SKM-1 (cell line): ENCODE data around the gene LSP1.

Experiments used
- DNase-seq: peaks from one replicate; lab custom pipeline; 2025; ENCODE audit not compliant: unreplicated experiment; lab: John Stamatoyannopoulos, UW

LSP1 gene

DNA sequence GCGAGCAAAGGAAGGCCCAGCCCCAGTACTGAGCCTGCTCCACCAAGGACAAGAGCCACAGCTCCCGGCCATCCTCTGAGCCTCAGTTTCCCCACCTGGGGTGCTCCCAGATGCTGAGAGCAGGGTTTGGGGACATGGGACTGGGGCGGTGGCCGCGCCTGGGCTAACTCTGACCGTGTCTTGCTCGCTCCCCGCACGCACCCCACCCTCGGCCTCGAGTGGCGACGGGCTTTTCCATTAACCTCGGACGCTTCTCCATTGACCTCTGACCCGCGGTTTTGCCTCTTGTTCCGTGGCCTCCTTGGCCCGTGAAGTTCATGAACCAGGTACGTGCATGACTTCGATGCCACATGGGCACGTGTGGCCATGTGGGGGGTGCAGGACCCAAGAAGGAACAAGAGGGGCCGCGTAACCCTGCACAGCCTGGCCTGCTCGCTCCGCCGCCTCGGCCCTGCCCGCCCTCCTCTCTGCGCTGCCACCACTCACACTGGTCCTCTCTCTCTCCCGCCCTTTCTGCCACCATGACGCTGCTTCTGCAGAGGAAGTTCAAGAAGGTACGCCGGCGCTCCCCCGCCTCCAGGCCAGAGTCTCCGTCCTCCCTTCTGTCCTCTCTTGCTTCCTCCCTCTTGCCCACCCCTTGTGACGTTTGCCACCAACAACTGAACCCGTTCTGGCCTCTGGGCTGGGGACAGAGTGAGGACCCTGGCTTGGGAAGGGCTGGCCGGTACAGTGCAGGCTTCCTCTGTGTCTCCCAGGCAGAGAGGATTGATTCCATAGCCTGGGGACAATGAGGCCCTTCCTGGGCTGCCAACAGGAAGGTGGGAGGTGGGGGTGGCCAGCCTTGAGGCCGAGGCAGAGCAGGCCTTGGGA is 73.5 kb downstream of the LSP1 start:
- no peak for DNase-seq

DNA sequence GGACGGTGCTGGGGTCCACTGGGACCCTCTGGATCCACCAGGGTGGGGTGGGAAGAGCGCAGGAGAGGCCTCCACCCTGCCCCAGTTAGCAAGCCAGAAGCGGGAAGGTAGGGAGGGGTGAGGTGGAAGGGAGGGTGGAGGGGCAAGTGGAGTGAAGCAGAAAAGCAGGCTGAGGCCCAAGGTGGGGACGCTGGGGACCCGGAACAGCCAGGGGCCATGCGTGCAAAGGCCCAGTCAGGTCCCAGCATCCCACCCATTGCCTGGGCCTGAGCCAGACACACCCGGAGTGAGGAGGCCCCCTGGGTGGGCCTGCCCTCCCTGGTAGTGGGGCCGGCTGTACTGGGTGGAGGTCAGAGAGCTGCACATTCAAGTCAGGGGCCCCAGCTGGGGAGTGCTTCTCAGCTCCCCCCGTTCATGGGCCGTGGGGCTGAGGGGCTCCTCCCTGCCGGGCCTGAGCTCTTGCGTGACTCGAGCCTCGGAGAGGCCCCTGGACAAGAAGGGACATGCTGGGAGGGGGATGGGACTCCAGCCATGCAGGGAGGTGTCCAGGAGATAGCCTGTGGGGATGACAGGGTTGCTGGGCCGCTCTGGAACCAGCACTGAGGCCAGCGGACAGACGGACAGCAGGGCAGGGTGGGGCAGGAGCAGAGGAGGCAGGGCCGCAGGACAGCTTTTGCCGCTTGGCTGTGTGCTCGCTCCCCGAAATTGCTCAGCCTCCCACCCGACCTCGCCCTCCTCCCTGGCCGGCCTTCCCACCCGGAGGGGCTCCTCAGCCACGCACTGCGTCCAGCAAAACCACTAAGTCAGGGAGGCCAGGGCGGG is 74.4 kb downstream of the LSP1 start:
- no peak for DNase-seq

DNA sequence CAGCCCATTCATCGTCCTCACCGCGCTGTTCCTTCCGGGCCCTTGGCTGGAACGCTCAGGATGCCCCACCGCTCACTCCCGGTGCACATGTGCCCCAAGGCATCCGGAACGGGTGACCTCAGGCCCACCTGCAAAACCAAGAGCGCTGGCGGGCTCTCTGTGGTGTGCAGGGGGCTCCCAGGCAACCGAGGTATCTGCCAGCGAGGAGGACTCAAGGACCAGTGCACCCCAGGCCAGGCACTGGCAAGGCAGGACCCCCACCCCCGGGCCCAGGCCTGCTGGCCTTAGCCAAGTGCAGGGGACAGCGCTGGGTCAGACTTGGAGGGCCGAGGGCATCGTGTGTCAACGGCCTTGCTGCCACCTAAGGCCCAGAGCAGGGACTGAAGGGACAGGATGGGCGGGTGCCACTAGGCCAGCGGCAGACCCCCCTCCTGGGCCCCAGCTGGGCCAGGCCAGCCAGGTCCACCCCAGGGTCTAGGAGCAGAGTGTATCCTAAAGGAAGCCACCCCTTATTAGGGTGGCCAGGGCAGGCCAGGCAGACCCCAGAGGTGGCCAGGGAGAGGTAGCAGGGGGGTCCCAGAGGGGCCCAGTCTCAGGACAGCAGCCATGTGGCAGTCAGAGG is 75.1 kb downstream of the LSP1 start:
- no peak for DNase-seq

DNA sequence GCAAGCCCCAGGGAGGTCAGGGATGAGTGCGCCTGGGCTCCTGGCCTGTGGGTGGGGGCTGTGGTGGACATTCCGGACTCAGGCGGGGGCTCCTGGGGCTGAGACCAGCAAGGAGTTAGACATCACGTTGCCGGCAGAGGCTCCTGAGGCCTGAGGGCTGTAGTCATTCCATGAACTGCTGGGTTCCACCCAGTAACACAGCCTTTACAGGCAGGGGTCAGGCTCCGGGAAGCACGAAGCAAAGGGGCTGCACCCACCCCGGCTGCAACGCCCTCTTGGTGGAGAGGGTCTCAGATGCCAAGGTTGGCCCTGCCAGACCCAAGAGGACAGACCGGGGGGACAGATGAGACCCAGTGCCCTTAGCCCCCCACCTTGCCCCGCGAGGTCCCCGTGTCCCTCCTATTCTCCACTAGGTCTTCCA is 75.6 kb downstream of the LSP1 start:
- DNase-seq, result no peak

DNA sequence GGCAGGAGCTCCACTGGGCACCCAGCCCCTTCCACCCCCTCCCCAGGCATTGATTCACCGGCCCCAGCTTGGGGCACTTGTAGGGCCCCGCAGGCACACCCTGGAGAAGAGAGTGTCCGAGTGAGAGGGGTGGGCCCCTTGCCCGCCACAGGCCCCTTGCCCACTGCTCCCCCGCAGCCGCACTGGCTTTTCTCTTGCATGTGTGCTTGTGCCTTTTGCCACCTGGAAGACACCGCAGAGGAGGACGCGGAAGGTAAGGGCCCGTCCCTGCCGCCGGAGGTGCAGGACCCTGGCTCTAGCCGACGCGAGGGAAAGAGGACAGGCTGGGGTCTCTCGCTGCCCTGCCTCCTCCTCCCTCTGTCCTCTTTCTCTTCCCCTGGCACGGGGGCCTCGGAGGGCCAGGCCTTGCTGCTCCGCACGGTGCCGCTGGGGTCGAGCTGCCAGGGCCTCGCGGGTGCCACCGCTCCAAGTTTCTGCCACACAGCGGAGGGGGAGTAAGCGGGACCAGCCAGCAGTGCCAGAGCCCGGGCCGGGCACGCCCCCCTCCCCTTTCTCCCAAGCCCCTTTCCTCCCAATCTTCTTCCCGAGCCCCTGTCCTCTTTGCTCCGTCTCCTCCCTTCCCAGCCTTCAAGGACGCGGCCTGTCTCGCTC is 76.1 kb downstream of the LSP1 start:
- DNase-seq, result no peak

DNA sequence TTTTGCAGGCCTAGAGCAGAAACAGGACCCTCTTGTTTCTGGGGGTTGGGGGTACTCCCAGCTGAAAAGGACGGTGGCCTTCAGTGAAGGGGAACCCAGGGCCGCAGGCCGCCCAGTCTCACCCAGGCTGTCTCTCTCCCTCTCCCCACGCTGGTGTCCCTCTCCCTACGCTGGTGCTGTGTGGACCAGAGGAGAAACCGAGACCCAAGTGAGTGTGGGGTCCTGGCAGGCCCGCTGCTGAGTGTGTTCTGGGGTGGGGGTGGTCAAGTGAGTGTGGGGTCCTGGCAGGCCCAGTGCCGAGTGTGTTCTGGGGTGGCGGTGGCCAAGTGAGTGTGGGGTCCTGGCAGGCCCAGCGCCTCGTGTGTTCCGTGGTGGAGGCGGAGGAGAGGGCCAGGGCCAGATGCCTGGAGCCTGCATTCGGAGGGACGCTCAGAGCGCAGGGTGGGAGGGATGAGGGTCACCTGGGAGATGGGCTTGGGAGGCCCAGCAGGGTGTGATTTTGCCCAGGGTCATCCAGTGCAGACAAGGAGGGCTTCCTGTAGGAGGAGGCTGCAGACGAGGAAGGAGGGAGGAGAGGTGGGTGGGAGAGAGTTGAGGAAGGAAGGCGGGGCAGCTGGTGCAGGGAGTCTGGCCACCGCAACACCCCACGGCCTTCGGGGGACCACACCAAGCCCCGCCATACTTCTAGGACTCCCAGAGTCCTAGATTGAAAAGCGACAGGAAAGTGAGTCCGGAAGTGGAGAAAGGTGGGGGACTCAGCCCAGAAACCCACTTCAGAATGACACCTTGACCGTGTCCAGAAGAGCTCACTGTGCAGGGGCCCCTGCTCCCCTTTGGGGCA is 77.0 kb downstream of the LSP1 start:
- DNase-seq, result no peak

DNA sequence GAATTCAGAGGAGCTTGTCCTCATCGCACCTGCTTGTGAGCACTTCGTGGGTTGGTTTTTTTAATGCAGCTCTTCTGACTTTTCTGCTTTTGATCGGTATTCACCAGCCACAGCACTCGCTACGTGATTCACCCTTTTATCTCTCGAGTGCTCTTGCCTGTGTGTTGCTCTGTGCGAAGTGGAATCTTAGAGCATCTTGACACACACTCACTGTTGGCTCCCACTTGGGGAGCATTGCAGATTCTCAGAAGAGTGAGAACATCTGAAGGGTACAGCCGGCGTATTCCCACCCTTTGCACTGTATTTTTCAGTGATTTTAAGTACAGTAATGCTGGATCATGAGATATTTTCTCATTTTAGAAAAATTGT is 77.6 kb downstream of the LSP1 start:
- no peak for DNase-seq

DNA sequence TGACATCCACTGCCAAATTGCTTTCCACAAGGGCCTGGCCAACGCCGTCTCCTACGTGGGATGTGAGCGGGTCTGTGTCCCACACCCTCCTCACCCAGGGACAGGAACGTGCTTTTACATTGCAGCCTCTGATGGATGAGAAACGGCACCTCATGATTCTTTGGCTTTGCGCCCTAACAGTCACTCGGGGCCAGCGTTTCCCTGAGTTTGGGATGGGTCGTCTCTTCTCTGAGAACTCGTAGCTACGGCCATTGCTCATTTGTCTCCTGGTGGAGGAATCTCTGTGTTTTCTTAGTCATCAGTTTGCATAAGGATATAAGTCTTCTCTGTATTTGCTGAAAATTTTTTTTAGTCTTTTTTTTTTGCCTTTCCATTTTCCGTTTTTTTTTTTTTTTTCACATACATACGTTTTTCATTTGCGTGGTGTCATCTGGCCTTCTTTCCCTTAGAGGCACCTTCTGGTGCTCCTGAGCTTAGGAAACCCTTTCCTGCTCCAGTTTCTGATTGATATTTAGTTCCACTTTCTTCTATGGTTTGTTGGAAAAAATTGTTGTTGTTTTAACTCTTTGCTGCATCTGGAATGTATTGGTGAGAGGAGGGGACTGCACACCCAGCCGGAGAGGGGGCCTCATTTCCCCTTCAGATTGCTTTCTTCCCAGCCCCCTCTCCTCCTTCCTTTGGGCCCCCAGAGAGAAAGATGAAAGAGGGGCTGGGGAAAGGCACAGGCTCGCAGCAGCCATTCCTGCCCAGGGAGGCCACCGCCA is 78.6 kb downstream of the LSP1 start:
- DNase-seq, result no peak

DNA sequence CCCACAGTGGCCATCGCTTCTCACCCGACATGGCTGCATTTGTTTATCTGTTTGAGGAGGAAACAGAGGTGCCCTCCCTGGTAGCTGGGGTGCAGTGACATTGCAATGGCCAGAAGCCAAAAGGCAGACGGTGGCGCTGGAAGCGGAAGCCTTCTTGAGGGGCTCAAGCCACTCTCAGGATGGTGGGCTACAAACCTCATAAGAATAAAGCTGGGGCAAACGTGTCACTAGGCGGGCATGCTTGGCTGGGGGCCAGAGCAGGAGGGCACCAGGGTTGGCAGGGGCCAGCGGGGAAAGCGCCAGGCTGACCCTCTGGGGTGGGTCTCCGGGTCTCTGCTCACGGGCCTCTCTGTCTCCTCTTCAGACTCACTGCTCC is 79.2 kb downstream of the LSP1 start:
- no peak for DNase-seq

DNA sequence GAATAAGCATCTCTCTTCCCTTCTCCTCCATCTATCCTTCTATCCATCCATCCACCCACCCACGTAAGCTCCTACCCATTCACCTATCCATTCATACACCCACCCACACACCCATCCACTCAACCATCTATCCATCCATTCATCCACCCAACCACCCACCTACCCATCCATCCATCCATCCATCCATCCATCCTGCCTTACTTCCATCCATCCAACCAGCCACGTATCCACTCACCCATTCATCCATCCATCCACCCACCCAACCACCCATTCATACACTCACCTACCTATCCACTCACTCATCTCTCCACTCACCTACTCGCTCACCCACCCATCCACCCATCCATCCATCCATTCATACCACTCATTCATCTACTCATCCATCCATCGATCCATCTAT is 79.8 kb downstream of the LSP1 start:
- no peak for DNase-seq

DNA sequence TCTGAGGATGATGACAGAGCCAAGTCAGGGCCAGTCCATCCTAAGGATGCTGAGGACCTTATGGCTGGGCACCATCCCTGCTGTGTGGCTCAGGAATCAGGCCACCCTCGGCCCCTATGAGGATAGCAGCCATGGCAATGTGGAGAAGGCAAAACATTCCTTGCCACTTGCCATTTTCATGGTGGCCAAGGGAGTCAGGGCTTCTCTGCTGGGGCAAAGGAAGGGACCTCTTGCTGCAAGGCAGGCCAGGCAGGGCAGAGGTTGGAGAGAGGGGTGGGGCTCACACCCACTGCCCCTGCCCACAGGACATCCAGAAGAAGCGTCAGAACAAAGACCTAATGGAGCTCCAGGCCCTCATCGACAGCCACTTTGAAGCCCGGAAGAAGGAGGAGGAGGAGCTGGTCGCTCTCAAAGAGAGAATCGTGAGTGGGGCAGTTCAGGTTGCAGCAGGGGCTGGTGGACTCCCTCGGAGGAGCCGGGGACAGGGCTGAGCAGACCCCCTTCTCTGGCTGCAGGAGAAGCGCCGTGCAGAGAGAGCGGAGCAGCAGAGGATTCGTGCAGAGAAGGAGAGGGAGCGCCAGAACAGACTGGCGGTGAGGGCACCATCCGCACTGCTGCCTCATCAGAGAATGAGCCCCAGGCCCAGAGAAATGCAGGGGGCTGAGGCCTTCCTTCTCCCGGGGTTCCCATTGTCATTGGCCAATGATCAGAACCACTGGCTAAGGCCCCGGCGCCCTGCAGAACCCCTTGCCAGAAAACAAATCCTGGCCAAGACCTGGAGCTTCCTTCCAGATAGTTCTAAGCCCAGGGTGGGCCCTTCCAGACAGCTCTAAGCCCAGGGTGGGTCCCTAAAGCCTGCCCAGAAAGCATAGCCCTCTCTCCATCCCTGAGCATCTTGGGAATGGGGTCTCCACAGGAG is 80.8 kb downstream of the LSP1 start:
- no peak for DNase-seq

DNA sequence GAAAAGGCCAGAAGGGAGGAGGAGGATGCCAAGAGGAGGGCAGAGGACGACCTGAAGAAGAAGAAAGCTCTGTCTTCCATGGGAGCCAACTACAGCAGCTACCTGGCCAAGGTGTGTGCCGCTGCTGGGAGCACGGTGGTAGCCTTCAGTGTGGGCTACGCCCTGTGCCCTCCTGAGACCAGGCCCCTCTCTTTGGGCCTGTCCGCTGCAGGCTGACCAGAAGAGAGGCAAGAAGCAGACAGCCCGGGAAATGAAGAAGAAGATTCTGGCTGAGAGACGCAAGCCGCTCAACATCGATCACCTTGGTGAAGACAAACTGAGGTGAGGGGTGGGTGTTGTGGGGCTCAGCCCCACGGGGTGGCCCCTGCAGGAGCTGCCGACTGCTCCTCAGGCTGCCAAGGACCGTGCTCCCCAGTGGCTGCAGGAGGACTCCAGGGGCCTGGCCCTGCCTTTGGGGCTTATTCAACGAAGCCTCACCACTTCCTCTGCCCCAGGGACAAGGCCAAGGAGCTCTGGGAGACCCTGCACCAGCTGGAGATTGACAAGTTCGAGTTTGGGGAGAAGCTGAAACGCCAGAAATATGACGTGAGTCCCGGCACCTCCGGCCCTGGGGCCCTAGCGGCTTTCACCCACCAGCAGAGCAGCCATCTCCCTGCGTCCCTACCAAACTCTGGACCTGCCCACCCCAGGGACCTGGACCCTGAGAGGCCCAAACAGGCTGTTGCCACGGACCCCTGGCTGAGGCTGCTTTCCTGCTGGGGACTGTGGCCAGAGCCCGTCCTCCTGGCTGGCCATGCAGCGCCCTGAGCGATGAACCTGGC is 81.7 kb downstream of the LSP1 start:
- no peak for DNase-seq

DNA sequence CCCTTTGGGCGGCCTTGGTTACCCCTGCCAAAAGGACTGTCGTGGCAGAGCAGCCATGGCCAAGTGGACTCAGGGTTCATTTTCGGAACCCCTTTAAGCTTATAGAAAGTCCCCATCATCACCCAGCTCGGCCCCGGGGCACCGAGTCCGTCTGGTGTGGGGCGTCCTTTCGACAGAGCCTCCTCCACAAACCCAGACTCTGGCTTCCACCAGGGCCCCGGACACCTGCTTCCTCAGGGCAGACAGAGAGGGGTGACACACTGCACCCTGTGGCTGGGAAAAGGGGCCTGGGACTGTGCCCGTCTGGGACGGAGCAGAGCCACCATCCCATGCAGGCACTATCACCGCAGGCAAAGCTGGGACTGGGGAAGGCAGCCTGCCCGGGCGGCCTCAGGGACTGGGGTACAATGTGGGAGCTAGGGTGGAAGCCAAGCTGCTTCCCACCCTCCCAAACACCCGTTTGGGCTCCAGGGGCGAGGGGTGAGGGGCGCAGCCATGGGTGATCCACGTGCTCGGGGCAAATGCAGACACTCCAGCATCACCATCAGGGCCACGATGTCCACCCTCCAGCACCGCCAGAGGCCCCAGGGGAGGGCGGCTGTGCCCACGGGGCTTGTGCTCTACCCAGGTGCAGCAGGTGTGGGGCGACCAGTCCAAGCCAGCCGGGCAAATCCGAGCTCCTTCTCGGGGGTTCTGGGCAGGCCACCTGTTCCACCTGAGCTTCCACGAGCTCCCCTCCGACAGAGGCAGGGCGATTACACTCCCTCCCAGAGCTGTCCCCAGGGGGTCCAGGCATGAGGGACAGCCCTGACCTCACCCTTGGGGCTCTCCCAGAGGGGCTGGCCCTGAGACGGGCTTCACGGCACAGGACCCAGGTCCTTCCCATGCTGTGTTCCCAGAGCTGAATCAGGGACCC is 82.5 kb downstream of the LSP1 start:
- no peak for DNase-seq

DNA sequence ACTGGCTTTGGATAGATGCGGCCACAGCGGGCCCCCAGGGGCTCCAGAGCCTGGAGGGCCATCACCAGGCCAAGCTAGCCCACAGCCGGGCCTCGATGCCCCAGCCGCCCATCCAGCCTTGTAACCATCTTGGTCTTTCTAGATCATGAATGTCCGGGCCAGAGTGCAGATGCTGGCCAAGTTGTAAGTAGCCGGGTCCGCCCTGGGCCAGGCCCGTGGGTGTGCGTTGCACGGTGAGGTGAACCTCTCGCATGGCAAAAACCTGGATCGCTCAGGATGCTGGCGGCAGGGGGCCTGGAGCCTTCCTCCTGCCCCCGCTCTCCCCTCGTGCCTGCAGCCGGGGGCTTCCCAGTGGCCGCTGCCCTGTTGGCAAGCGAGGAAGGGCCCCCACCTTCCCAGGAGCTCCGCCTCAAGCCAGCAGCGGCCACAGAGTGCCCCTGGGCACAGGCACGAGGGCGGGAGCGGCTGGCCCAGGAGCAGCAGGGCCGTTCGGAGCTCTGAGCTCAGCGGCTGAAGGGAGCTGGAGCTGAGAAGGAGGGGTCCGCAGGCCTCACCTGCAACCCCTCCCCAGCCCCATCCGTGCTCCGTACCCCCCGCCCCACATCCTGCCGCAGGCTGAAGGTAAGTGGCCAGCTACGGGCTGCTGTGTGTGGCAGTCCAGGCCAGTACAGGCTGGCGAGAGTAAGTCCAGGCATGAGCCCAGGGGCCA is 83.3 kb downstream of the LSP1 start:
- no peak for DNase-seq

DNA sequence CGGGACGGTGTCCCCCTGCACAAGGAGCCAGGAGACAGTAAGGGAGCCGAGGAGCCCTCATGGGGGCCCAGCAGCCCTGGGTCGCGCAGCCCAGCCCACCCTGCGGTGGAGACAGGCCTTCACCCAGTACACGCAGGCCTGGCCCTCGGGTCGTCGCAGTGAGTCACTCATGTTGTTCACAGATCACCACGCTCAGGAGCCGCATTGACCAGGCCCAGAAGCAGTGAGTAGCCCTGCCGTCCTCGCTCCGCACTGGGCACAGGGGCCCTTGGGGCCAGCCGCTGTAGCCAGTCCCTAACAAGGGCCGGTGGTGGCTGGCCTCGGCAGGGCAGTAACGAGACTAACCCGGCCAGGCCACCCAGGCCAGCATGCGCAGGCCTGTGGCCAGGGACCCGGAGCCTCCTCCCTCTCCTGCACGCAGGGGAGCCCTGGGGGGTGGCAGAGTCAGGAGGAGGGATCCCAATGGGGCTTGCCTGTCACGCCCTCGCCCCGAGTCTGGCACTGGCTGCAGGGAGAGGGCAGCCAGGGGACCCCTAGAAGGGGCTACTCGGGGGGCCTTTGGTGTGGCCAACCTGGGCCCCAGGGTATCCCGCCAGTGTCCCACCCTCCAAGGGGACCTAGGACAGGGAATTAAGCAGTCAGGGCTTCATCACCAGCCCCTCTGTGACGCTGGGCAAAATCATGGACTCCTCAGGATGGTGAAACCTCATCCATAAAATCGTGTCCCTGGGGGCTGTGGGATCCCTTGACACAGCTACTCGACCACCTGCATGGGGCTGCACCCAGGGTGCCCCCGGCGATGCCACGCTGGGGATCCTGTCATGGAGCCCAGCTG is 84.1 kb downstream of the LSP1 start:
- no peak for DNase-seq
